ENCODE measurements around the gene MAP4K2.

Gene MAP4K2

DNA sequence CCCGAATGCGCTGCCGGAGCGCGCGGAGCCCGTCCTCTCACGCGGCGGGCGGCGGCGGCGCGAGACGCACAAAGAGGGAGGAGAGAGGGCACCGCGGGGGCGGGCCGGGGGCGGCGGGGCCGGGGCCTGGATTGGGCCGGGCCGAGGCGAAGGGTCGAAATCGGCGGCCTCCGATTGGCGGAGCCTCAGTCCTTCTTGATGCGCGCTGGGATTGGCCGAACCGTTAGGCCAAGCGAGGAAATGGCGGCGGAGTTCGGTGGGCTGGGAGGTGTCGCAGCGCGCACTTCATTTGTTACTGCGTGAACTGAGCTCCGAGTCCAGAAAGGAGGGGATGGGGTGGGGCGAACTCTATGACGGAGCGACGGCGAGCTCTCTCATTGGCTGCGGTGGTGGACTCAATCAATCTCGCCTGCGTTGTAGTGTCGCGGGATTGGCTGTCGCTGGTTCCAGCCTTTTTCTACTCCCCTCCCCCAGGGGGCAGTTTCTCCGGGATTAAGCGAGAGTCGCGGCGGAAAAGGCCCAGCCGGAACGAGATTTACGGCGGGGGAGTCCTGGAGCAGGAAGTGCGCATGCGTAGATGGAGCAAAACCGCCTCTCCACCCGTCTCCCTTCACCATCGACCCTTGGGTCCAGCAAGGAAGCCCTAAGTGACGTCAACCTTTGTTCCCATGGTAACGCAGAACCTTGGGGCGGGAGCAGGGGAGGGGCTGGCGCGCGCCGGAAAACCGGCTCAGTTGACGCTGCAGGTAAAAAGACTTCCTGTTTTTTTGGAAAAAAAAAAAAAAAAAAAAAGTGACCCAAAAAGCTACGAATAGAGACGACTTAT is 24.3 kb downstream of the MAP4K2 start, which contains the start of gene SF1:
TSS of gene SF1 (minus strand) at position 70 of the 826 bp plus-strand sequence. CDS start 150 bp downstream, outside the sequence.
- peak; percentile 99 for DNase-seq

DNA sequence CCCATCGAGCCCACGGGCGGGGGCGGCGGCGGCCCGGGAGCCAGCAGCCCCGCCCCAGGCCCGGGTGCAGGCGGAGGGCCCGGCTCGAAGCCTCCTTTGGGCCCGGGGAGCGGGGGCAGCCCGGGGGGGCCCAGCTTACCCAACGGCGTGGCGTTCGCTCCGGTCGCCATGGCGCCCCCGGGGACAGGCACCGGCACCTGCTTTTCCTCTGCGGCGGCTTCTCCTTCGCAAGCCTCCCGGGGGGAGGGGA is 24.9 kb downstream of the MAP4K2 start:
- in situ Hi-C loops (cut with HindIII; ENCODE audit: low pct_ligation_motif_present, low pct_unique_long_range_greater_than_20kb, low sequenced_read_pairs): no loop called here
- DNase-seq: no peak

More for the DNA sequence above, 24.3 kb downstream of the MAP4K2 start, which contains the start of gene SF1:
- in situ Hi-C loops (cut with HindIII; ENCODE audit: low pct_ligation_motif_present, low pct_unique_long_range_greater_than_20kb, low sequenced_read_pairs): no loop called here

DNA sequence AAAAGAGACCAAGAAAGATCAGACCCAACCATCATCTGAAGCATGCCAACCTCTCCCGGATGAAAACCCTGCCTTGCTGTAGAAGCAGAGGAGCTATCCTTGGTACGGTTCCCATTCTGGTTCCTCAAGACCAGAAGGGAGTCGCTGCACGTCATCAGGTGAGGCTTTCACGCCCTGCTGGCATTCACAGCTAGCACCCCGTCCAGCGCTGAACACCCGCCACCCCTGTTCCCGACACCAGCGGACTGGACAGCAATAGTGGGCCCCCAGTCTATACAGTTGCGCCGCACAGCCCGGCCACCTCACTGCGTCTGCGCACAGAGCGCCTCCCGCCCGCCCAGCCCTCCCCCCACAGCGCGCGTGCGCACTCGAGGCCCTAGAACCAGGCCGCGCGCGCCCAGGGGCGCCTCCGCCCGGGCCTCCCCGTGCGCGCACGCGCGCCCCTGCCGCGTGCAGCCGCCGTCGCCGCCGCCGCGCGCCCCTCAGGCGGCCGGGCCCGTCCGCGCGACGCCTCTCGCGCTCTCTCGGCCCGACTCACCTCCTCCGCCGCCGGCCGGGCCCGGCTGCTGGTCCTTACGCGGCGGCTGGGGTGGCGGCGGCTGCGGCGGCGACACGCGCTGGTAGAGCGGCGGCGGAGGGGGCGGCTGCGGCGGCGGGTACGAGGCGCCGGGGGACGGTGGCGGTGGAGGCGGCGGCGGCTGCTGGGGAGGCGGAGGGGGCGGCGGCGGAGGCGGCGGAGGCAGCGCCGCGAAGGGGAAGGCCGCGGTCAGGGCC is 25.4 kb downstream of the MAP4K2 start:
- in situ Hi-C loops (cut with HindIII; ENCODE audit: low pct_ligation_motif_present, low pct_unique_long_range_greater_than_20kb, low sequenced_read_pairs): no loop called here
- DNase-seq: peak; percentile 72

DNA sequence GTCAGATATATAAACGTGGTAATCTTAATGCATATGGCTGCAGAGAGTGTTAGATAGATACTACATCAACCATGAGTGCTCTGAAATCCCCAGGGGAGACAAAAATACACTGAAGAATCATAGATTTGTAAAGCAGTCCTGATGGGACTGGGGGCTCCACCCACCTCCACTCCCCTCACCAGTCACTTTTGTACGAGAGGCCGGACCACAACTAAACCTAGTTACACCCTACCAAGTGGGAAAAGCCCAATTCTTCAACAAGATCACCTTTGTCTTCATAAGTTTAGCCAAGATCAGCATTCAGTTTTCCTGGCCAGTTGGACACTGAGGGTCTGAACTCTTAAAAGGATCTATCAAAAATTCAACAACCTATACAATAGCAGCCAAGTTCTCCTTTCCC is 26.1 kb downstream of the MAP4K2 start:
- DNase-seq: no peak
- in situ Hi-C loops (cut with HindIII; ENCODE audit: low pct_ligation_motif_present, low pct_unique_long_range_greater_than_20kb, low sequenced_read_pairs): no loop called here

DNA sequence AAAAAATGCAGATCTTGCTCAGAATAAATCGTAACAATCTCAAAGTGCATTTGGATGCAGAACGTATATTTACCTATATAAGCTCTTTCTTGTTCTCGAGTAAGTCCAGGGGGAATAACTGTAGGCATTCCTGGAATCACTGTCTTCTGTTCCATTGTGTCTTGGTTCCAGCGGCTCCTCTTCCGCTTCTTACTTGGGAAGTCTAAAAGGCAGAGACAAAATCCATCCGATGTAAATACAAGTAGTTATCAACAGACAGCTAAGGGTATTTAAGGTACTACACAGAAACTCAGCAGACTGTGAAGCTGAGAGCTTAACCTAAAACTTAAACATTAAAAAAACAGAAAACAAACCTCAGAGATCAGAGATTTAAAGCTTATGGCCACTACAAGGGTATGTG is 26.6 kb downstream of the MAP4K2 start:
- no peak for DNase-seq
- in situ Hi-C loops (cut with HindIII; ENCODE audit: low pct_ligation_motif_present, low pct_unique_long_range_greater_than_20kb, low sequenced_read_pairs): no loop called here

DNA sequence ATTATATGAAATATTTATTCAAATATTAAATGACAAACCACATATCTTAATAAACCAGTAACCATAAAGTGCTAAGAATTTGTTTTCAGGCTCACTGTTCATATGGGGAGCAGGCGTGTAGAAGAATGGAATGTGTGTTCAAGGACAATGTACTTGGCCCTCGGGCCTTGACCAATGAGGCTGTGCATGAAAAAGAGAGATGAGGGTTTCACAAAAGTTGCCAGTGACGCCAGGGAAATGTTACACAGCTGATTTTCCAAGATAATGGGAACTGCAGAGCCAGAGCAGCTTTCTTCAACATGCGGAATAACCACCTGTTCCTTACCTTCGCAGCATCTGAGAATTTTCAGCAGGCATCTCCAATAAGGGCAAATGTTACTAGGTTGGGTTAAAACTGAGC is 28.9 kb downstream of the MAP4K2 start:
- DNase-seq: no peak
- in situ Hi-C loops (cut with HindIII; ENCODE audit: low pct_ligation_motif_present, low pct_unique_long_range_greater_than_20kb, low sequenced_read_pairs): no loop called here

DNA sequence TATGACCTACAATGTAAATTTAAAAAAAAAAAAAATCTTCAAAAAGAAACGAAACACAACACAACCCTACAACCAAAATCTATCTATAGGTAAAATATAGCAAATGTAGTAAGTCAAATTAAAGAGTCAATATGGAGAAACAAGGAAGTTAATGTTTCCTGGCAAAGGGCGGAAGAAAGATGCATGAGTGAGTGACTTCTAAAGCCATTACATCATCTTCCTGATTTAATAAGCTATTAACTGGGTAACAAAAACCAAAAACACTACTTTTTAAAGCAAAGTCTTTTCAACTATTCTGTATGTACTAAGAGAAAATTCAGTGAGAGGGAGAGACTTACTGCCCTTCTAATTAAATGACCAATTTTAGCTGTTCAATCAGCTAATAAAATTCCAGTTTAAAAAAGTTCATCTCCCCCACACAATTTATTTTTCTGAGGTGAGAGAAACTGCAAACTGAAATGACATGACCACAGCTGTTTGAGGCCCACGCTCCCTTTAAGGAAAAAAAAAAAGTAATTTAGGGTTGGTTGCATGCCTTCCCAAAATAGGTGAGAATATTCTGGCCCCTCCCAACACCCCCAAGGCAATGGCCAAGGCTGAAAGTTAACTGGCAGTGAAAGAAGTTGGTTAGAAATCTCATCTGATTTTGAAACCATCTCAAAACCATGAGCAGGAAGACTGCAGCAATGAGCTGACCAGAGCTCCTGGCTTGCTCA is 30.6 kb downstream of the MAP4K2 start:
- no peak for DNase-seq
- in situ Hi-C loops (cut with HindIII; ENCODE audit: low pct_ligation_motif_present, low pct_unique_long_range_greater_than_20kb, low sequenced_read_pairs): no loop called here

DNA sequence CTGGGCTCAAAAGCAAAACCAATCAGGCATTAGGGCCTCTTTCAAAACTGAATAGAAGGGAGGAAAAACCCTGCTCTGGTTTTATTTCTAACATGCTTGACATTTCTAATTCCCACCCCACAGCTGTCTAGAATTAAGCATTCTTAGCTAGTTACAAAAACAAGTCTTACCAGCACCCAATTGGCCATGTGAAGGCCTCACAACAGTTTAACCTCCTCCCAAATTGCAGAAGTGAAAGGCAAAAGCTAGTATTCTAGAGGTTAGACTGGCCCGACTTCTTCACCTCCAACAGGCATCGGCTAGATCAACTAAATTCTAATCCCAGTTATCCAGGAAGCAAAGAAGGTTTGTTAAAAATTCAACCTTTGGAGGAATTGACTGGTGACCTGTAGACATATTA is 31.2 kb downstream of the MAP4K2 start:
- in situ Hi-C loops (cut with HindIII; ENCODE audit: low pct_ligation_motif_present, low pct_unique_long_range_greater_than_20kb, low sequenced_read_pairs): no loop called here

DNA sequence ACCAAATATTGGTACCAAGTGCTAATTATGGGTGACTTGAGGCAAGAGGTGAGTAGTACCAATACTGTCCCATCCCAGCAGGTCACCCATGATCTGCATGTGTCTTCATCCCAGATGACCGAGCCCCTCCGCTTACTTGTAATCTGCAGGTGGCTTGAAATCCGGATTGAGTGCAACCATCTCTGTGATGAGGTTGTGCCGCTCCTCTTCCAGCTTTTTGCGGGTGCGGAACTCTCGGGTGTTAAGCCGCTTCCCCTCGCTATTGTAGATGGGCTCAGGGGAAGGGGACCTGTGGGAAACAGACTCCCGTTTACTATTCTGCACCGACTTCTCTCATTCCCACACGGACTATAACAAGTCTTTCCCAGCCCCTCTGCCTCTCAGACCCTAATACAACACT is 32.9 kb downstream of the MAP4K2 start:
- in situ Hi-C loops (cut with HindIII; ENCODE audit: low pct_ligation_motif_present, low pct_unique_long_range_greater_than_20kb, low sequenced_read_pairs): no loop called here
- no peak for DNase-seq

More for the DNA sequence above, 31.2 kb downstream of the MAP4K2 start:
- DNase-seq: no peak

DNA sequence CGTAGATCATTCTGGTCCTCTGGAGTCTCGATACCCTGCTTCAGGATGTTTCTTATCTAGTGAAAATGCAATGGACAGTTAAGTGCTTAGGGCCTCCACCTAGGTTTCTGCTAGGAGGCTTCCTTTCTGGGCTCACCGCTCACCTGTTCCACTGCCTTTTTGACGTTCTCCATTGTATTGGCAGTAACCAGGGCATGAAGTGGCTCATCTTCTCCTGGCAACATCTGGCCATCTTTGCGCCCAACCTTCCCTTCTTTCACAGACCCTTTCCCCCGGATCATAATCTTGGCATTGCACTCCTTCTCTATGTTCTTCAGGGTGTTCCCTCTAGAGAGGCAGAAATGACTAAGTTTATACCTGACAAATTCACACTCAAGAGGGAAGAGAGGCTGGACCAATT is 33.7 kb downstream of the MAP4K2 start:
- DNase-seq: no peak
- in situ Hi-C loops (cut with HindIII; ENCODE audit: low pct_ligation_motif_present, low pct_unique_long_range_greater_than_20kb, low sequenced_read_pairs): no loop called here

DNA sequence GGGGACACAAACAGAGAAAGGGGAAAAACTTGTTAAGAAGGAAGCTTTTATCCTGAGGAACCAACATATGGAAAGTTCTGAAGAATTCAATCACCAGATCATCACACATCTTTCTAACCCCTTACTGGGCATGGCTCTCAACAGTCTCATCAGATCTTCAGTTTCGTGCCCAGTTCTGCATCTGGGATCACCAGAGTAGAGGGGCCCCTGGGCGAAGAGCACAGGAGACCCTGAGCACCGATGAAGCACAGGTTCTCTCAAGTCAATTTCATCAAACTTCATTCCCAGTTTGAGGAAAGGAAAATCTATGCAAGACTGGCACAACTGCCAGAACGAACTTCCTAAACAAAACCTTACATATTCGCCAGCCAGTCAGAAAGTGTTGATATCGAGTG is 34.7 kb downstream of the MAP4K2 start:
- DNase-seq: no peak
- in situ Hi-C loops (cut with HindIII; ENCODE audit: low pct_ligation_motif_present, low pct_unique_long_range_greater_than_20kb, low sequenced_read_pairs): no loop called here

DNA sequence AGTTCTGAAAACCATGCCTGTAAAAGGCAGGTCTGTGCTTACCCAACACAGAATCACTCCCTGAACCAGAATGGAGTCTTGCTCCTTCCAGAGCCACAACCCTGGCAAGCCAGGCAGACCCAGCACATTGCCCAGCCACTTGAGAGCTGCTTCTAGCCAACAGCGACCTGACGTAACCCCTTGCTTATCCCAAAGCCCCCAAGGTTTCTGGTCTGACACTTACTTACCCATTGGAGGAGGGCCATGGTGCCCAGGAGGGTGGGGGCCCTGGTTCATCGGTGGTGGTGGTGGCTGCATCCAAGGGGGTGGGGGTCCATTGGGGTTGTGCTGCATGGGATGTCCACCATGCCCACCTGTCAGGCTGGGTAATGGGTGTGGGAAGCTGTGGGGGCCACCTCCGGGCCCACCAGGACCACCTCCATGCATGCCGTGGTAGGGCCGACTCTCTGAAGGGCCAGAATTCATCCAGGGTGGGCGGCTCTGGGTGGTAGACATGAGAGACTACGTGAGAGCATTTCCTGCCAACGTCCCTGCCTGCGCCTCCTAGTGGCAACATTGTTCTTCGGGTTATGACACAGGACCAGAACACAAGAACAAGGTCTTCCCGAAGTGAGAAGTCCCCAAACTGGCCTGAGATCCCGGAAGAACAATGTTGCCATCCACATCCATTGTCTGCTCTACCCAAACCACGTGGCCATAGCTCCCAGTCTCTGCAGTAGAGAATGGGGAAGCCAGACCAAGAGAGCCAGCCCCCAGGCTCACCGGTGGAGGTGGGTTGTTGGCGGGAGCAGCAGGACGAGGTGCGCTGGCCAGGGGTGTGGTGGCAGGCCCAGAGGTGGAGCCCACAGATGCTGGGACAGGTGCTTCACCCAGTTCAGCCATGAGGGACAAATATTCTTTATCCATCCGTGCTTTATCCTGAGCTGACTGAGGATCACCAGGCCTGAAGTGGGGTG is 35.4 kb downstream of the MAP4K2 start:
- peak; percentile 49 for DNase-seq
- in situ Hi-C loops (cut with HindIII; ENCODE audit: low pct_ligation_motif_present, low pct_unique_long_range_greater_than_20kb, low sequenced_read_pairs): no loop called here

DNA sequence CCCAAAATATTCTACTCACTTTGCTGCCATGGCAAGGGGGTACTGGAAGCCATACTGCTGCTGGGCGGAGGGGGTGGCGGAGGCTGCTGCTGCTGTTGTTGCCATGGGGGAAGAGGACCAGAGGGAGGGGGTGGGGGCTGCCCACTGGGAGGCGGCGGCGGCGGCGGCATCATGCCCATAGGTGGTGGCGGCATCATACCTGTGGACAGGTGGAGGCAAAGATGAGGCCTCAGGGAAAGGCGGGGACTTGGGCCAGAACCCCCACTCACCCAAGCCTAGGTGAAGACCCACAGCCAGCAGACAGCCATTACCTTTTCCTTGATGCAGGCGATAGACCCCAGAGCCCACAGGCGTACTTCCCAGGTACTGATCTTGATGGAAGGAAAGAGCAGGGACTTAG is 36.1 kb downstream of the MAP4K2 start:
- no peak for DNase-seq
- in situ Hi-C loops (cut with HindIII; ENCODE audit: low pct_ligation_motif_present, low pct_unique_long_range_greater_than_20kb, low sequenced_read_pairs): no loop called here

DNA sequence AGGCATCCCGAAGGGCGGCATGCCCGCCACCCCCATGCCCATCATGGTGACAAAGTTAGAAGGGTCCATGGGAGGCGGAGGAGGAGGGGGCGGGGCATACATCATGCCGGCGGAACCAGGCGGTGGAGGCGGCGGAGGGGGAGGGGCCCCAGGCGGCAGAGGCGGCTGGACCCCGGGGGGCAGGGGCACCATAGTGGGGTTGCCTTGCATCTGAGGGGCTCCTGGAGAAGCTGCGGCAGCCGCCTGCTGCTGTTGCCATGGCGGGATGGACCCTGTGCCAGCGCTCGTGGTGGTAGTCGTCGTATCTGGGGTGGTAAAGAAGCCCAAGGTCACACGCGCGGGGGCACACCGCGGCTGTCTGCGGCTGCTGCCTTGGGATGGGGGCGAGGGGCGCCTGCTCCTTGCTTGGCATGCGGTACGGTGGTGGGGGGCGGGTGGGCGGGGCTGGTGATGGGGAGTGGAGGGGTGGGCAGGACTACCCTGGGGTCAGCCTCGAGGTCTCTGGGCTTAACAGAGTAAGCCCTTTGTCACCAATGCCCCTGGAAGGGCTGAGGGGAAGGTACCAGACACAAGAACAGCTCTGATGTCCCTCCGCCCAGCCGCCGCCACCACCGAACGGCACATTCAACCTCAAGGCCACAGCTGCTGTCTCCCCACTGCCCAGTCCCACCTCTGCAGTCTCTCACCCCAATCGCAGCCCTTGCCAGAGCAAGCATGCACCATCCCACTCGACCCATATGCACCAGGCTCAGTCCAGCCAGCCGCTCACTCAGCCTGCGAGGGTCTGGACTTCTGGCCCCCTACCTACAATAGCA is 37.0 kb downstream of the MAP4K2 start:
- no peak for DNase-seq
- in situ Hi-C loops (cut with HindIII; ENCODE audit: low pct_ligation_motif_present, low pct_unique_long_range_greater_than_20kb, low sequenced_read_pairs): no loop called here

DNA sequence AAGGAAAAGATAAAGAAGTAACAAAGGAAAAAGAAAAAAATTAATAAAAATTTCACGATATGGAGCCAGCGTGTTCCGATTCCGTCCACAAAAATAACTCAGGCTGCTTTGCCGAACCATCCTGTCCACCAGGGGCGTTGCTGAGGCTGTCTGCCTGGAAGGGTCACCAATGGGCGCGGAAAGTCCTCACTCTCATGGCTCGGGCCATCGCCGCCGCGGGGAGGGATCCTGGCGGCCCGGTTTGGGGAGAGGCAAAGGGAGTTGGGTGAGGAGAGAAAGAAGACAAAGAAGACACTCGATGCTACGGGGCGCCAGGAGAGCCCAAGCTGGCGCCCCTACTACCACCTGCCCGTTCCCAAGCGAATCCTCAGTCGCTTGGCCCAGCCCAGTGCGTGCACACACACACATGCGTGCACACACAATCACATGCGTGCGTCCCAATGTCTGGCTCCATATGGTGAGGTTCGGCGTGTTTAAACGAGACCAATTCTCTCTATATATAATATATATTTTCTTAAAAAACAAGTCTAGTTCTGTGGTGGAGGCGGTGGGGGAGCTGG is 37.6 kb downstream of the MAP4K2 start:
- DNase-seq: no peak
- in situ Hi-C loops (cut with HindIII; ENCODE audit: low pct_ligation_motif_present, low pct_unique_long_range_greater_than_20kb, low sequenced_read_pairs): no loop called here

DNA sequence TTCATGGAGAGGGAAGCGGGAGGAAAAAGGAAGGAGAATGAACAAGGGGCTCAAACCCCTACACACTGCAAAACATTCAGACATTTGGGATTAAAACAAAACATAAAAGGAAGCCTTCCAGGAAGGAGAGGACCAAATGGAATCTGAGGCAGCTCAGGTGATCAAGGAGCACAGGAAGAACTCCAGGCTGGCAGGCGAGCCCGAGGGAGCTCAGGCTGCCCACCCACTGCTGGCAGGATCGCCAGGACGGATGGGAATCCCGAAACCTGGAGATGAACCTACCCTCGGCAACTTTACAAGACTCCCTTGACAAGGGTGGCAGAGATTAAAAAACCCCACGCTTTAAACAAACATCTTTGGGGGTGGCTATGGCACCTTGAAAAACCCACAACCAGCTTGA is 38.3 kb downstream of the MAP4K2 start:
- in situ Hi-C loops (cut with HindIII; ENCODE audit: low pct_ligation_motif_present, low pct_unique_long_range_greater_than_20kb, low sequenced_read_pairs): no loop called here
- no peak for DNase-seq

DNA sequence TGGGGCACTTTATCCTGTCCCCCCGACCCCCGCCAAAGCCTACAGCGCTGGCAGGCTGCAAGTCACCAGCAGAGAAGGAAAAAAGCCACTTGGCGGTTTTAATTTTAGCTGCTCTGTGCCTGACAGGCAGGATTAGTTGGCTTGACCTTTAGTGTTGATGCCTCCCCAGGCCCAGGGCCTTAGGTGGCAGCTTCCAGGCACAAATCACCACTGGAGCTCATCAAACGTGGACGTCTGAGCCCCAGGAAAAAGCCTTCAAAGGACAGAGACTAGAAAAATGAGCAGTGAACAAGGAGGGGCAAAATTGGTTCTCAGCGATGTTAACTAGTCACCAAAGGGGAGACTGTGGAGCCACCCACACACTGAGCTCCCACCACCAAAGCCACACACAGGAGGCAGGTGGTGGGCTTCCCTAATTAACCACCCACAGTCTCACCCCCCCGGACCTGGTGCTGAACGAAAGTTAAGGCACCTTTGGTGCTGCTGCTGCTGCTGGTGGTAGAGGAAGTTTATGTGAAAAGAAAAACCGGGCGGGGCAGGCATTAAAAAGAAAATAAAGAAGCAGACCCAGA is 38.9 kb downstream of the MAP4K2 start:
- no peak for DNase-seq
- in situ Hi-C loops (cut with HindIII; ENCODE audit: low pct_ligation_motif_present, low pct_unique_long_range_greater_than_20kb, low sequenced_read_pairs): no loop called here

Measured in ACHN (cell line).